Vagina (tissue), 2 donors: ENCODE measurements around the gene TELO2.

ENCODE experiments used
- CTCF ChIP-seq, 3 experiments: fragments of 450-650 bp in 2 of 3; fragments of 200-600 bp in 1 of 3; sonication (generic) in 1 of 3; IDR thresholded peaks; one replicate each; pipeline ENCODE4 v1.5.1; 2017 to 2019; ENCODE audit warnings: antibody characterized with exemption in 3 of 3, mild to moderate bottlenecking in 2 of 3, moderate library complexity in 2 of 3
- POLR2A ChIP-seq, 2 donors: fragments of 450-650 bp; IDR thresholded peaks; one replicate each; pipeline ENCODE4 v1.6.1; 2017; ENCODE audit warnings: antibody characterized with exemption in 2 of 2, mild to moderate bottlenecking in 2 of 2, moderate library complexity in 2 of 2

GRCh38 chr16:1542166-1542500, 49.0 kb downstream of the TELO2 start:
- TF ChIP-seq POLR2A (IDR thresholded peaks at IDR 0.05) = no peak
- no peak for TF ChIP-seq CTCF (IDR thresholded peaks at IDR 0.05)
